HUDEP-2 (cell line): ENCODE results near the gene SARNP.
"Not testable (repeated sequence)": the region's sequence is repeated elsewhere in the genome, so short reads cannot be mapped to it uniquely, and the experiment has no call there.

Source experiments
- DNase-seq, 76 experiments: peaks; one replicate each; lab custom pipeline; 2025; ENCODE audit not compliant: unreplicated experiment in 76 of 76; lab: John Stamatoyannopoulos, UW

Gene SARNP

GRCh38 chr12:55797550-55797949 is 20.0 kb downstream of the SARNP start:
- no peak for DNase-seq

- peak in 13 of 76 experiments; percentile 3 to 36 (median 16) for DNase-seq
Observed at GRCh38 chr12:55797068-55797467, 20.5 kb downstream of the SARNP start.

DNA sequence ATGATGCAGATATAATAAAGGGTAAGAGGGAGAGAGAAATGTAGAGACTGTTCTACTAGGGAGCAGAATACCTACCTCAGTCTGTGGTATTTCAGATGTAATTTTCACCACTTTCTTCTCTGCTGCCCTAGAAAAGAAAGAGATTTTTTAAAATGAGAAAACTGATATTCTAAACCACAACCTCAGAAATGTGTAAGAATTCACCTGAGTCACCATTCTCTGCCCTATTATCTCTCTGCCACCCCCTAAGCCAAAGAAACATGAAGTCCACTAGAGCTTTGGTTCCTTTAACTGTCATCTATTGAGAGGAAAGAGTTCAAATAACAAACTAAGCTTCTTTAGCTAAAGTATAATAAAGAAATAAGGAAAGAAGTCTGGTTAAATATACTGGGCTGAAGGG is 21.6 kb downstream of the SARNP start:
- DNase-seq, result no peak

GRCh38 chr12:55789893-55790292 is 27.6 kb downstream of the SARNP start:
- no peak for DNase-seq

- DNase-seq, result no peak
Observed at GRCh38 chr12:55789171-55789570, 28.4 kb downstream of the SARNP start.

- DNase-seq, result no peak
Observed at GRCh38 chr12:55788546-55788945, 29.0 kb downstream of the SARNP start.

- peak in 4 of 76 experiments; percentile 1 to 46 (median 14) for DNase-seq
Observed at GRCh38 chr12:55780685-55781084, 36.8 kb downstream of the SARNP start.

DNA sequence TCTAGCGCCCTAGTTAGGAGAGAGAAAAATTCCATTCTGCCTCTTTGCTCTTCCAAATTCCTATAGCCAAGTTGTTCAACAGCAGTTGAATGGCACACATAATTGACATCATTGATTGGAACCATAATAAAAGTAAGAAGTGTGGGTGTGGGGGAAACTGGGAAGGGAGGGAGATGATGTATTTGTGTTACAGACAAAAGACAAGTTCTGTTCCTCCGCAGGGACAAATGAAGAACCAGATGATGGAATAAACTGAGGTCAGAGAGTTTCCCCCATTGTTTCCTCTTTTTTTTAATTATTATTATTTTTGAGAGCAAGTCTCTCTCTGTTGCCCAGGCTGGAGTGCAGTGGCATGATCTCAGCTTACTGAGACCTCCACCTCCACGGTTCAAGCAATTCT is 39.7 kb downstream of the SARNP start:
- no peak for DNase-seq

- DNase-seq, result no peak
Observed at GRCh38 chr12:55771736-55772135, 45.8 kb downstream of the SARNP start.

DNA sequence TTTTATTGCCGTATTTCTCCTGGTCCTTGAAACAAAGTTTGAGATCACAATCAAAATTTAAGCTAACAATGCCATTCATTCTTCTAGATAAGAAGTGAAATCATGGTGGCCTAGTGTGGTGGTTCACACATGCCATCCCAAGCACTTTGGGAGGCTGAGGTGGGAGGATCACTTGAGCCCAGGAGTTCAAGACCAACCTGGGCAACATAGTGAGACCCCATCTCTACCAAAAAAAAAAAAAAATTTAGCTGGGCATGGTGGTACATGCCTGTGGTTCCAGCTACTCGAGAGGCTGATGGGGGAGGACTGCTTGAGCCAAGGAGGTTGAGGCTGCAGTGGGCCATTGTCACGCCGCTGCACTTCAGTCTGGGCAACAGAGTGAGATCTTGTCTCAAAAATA is 50.4 kb downstream of the SARNP start:
- no peak for DNase-seq

- no peak for DNase-seq
Observed at GRCh38 chr12:55765736-55766290, 51.7 kb downstream of the SARNP start.

DNA sequence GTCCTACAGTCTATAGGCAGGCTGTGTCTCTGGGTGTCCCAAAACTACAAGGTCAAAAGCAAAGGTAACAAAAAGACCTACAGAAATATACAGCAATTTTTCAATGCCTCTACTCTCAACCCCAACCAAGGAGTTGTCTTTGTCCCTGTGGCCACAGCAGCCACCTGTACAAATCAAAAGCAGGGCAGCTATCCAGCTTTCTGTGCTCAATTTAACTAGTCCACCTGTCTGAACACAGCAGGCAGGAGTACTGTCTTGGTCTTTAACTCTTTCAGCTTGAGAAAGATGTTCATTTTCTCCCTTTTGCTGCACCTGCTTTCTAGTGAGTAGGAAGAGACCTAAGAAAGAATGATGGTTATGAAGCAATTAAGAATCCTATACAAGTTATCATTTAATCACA is 54.9 kb downstream of the SARNP start:
- no peak for DNase-seq

- no peak for DNase-seq
Observed at GRCh38 chr12:55760663-55761062, 56.9 kb downstream of the SARNP start.

GRCh38 chr12:55758575-55758974 is 58.9 kb downstream of the SARNP start:
- not testable (repeated sequence) for DNase-seq

GRCh38 chr12:55757701-55758100 is 59.8 kb downstream of the SARNP start:
- no peak for DNase-seq

DNA sequence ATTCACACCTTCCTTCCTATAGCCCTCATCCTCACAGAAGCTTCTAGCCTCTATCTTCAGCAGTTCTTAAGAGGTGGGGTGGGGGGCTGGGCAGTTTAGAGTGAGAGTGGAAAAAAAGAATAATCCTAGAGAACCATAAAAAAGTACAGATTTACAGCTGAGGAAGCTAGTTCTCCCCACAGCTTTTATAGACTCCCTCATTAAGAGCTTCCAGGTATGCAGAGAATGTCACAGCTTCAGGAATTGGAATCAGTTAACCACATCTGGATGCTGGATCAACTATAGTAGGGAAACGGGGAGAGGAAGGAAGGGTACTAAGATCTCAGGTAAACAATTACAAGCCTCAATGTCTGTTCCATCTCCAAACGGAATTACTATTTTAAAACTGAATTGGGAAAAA is 62.3 kb downstream of the SARNP start:
- DNase-seq, result no peak

DNA sequence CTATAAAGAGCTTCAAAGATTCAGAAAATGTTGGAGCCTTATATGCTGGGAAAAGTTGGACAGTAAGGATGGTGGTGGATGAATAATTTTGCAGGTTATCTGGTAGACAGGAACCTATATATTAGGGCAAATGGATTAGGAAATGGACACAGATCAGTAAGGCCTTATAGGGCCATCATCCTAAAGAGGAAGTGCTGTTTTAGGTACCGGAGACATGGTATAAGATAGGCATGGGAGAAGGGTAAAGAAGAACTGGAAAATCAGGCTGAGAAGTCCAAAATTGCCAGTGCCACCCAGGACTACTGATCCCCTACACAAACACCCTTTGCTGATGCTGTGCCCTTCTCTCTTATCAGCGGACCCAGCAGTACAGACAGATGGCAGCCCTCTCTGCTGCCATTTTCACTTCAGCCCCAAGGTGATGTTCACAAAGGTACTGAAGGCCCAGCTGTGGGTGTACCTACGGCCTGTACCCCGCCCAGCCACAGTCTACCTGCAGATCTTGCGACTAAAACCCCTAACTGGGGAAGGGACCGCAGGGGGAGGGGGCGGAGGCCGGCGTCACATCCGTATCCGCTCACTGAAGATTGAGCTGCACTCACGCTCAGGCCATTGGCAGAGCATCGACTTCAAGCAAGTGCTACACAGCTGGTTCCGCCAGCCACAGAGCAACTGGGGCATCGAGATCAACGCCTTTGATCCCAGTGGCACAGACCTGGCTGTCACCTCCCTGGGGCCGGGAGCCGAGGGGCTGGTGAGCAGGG is 69.1 kb downstream of the SARNP start:
- DNase-seq, result no peak

GRCh38 chr12:55746913-55747231 is 70.7 kb downstream of the SARNP start:
- DNase-seq, result no peak

- DNase-seq, result no peak
Observed at GRCh38 chr12:55746174-55746912, 71.2 kb downstream of the SARNP start.

- DNase-seq, result no peak
Observed at GRCh38 chr12:55745361-55746173, 72.0 kb downstream of the SARNP start.

DNA sequence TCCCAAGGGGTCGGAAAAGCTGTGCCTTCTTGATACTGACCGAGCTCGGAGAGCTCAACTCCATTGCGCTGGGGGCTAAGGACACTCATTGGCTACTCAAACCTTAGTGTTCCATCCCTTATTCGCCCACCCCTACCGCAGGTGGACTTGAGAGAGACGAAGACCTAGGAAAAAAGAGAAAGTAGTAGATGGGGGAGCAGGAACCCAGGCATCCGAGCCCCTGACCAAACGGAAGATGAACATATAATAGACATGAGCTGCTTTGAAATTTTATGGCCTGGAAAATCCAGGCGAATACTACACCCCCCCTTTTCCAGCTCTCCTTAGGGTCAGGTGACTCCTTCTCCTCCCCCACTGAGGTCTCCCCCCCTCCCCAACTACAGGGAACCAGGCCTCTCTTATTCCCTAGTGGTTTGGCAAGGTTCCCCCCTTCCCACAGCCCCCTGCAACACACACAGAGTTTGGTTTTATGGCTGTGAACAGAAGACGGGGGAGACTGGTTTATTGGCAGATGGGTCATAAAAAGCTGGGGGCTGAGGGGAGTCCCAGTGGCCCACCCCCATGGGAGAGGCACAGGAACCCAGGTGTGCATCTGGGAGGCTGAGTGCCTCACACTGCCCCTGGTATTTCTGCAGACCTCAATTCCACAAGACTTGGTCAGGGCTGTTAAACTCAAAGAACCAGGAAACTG is 73.0 kb downstream of the SARNP start:
- DNase-seq, result no peak
